Left forelimb (tissue), 1 donor: ENCODE data around the gene AGAP6.
"Not testable (repeated sequence)": the region's sequence is repeated elsewhere in the genome, so short reads cannot be mapped to it uniquely, and the experiment has no call there.

Experiments
- DNase-seq: peaks from one replicate; pipeline ENCODE4 v3.0.0-alpha.2; 2018; ENCODE audit warnings: low spot score

The AGAP6 gene

DNA sequence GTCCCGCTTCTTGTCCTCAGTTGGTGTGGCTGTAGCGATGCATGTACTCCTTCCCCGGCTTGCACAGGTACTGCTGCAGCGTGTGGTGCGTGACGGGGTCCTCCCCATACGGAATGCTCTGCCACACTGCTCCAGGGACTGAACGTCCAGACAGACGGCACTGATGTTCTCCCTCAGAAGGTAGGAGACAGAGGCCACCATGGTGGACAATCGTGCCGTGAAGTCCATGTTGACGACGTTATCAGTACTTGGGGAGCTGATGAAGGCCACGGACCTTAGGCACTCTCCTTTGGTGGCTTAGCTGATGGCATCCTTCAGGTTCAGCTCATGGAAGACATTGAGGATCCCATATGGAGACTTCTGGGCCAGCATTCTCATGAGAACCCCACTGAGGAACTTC is 37.4 kb downstream of the AGAP6 start:
- no peak for DNase-seq

DNA sequence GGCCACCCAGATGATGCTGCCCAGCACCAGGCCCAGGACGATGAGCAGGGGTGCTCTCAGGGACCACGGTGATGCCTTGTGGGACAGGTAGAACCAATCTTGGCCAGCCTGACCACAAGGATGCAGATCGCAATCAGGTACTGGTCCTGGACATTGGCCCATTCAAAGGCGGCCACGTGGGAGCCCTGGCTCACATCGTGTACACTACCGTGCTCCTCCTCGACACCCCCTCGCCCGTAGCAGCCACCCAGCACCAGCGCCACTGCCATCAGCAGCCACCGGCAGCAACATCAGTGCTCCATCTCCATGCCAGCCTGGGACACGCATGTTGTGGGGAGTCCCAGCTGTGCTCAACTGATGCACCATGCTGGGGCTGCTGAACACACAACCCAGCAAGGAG is 39.0 kb downstream of the AGAP6 start:
- DNase-seq, result no peak

DNA sequence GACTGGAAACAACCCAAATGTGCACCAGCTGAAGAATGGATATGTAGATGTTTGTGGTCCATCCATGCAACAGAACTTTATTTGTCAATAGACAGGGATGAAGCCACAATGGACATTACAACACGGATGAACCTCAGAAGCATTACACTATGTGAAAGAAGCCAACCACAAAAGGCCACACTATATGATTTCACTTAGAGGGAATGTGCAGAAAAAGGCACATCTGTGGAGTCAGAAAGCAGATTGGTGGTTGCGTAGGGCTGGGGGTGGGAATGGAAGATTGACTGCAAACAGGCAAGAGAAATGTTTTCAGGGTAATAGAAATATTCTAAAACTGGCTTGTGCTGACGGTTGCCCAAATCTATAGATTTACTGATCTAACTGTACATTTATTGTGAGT is 45.3 kb downstream of the AGAP6 start:
- DNase-seq, result no peak

DNA sequence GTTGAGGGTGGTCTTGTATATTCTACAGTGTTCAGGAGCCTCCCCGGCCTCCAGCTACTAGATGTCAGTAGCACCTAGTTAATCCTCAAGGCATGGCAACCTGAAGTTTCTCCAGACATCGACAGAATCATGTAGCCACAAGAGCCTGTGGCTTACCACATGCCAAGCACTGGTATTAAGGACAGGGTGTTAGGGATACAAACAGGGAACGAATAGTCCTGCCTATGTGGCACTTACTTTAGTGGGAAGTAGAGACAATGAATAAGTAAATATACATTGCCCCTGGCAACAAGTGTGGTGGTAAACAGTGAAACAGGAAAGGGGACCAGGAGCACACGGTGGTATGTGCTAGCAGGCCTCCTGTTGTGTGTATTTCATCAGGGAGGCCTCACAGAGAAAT is 47.1 kb downstream of the AGAP6 start:
- not testable (repeated sequence) for DNase-seq

DNA sequence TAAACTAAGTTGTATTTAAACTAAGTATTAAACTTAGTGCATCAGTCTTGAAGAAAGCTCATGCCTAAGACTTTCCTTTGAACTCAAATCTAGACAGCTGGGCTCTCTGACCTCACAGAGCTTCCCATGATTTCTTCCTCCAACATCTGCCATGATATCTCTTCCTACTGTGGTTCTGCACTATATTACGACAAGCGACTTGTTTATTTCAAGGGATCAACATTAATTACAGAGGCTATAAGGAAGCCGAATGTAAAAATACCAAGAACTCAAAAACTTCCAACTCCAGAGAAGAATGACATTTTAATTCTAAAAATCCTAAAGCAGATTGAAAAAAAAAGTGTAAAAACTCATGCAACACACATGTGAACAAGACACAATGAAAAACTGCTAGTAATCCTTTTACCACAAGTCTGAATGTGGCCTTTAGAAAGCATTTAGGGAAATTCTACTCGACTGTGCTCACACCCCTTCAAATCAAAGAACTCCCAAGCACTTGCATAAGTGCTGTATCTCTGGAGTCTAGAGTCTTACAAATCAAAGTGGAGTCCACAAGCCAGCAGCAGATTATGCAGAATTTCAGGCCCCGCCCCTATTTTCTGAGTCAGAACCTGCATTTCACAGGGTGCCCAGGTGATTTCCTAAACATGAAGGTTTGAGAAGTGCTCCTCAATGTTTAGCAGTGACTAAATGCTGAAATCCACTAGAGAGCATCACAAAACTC is 56.9 kb downstream of the AGAP6 start:
- DNase-seq, result no peak

DNA sequence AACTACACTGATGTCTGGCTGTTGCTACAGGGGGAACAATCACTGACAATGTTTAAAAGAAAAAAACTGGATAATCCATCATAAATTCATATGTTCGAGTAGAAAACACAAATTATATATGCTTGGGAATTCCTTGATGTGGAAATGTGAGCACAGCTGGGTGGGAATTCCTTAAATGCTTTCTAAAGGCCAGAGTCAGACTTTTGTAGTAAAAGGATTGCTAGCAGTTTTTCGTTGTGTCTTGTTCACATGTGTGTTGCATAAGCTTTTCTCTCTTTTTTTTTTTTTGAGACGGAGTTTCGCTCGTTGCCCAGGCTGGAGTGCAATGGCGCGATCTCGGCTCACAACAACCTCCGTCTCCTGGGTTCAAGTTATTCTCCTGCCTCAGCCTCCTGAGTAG is 58.3 kb downstream of the AGAP6 start:
- not testable (repeated sequence) for DNase-seq

DNA sequence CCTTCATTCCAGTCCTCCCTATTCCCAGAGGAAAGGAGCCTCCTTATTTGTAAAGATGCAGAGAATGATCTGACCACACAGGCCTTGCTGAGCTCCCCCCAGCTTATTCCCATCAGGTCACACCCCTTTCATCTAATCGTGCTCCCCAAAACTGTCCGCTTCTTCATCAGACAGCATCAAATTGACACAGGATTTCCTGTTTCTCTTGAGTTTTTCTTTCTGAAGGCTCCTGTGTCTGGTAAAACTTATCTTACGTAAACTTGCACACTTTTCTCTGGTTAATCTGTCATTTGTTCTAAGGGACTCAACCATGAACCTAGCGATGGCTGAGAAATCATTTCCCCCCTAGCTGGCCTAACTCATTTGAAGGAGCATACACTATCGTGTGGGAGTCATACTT is 59.4 kb downstream of the AGAP6 start:
- DNase-seq, result not testable (repeated sequence)

DNA sequence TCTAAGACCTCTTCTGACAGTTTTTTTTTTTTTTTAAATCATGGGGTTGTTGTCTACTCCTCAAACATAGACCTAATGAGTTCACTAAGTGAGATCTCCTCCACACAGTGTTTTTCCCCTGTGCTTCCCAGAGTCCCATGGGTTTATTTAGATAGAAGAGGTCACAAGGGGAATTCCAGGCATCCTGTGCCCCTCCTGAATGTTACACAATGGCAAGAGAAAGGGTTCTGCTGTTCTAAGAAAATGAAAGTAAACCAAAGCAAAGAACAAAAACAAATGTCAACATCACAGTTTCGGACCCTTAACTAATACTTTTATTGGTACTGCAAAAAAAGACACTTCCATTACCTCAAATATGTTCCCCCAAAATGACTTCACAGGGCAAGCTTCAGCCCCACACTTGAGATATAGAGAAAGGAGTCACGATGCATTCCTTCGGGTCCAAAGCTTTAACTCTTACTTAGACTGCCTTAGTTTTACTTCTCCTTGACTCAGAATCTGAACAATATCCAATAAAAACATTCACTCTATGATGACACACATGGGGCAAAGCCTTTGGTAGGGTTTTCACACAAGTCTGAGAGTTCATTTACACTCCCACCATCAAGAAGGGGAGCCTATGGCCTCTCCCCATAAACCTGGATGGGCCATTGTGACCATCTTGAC is 63.9 kb downstream of the AGAP6 start:
- DNase-seq, result not testable (repeated sequence)

DNA sequence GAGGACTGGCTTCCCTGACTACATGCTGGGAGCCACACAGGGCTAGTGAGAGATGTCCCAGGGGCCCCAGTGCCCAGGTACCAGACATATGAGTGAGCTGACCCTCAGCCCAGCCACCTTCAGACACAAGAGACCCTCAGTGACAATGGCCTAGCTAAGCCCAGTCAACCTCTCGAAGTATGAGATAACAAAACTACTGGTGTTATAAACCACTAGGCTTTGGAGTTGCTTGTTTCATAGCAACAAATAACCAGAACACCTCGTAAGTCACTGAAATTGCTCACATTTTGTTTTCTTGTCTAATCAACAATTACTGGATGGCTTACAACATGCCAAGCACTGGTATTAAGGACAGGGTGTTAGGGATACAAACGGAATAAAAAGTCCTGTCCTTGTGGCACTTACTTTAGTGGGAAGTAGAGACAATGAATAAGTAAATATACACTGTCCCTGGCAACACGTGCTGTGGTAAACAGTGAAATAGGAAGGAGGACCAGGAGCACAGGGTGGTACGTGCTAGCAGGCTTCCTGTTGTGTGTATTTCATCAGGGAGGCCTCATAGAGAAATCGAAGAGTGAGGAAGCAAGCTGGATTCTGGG is 64.7 kb downstream of the AGAP6 start:
- not testable (repeated sequence) for DNase-seq

DNA sequence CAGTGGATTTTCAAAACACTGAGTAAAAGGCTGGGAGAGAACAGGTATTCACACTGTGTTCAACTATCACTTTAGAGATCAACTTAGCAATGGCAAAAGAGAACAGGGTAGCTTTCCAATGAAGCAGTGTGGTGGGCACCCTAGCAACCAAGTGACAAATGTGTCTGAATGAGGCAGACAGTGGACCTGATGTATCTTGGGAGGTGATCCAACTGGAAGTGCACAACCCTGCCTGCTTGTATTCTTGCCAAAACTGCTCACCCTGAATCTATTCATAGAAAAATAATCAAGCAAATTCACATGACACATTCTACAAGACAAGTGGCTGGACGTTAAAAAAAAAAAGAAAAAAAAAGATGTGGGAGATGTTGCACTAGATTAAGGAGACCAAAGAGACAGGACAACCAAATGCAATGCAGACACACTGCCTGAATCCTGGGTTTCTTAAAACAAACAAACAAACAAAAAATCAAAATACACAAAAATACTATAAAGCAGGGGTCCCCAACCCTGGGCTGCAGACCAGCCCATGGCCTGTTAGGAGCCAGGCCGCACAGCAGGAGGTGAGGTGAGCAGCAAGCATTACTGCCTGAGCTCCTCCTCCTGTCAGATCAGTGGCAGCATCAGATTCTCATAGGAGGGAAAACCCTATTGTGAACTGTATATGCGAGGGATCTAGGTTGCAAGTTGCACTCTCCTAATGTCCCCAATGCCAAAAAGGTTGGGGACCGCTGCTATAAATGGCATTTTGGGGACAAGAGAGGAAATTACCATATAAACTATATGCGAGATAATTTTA is 67.5 kb downstream of the AGAP6 start:
- not testable (repeated sequence) for DNase-seq

DNA sequence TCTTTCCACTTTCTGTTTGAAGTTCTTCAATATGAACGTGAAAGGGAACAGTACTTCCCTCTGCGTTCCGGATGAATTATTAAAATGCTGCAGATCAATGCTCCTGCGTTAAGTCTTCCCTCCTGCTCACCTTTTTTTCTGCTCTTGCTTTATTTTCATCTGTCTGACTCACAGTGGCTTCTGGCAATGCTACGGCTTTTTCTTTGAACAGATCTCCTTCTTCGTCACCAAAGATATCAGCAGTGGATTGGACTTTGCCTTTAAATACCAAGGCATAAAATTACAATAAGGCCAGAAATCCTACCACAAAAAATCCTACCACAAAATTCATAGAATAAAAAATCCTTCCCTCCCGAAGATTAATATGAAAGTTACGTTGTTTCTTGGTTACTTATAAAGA is 68.4 kb downstream of the AGAP6 start:
- not testable (repeated sequence) for DNase-seq

DNA sequence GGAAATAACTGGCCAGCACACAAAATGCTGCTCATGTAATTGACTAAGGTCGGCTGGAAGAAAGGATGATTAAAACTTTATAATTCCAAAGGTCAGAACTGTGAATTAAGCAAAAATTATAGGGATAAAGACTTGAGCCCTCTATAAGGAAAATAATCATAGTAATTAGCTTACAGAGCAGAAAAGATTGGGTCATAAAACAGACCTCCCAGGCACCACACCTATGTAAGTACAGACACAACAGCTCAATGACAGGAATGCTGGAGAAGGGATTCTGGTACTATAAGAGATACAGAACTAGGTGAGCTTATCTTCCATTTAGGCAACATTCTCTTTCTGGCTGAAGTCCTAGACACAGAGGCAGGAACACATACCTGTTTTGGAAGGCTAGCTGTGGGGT is 70.5 kb downstream of the AGAP6 start:
- not testable (repeated sequence) for DNase-seq

DNA sequence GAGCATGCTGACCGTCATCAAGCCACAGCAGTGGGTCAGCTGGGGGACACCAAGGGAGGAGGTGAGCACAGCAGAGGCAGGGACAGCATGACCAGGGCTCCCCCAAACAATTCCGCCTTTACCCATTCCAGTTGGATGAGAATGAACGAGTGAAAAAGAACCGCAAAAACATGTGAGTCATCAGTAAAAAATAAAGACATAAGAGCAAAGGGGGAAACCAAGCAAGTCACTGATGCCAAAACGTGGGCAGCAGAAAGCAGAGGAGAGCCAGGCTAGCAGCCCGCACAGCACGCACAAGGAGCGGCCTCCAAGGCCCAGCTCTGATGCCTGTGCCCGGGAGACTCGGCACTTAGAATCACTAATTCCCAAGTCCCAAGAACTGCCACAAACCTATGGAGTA is 71.7 kb downstream of the AGAP6 start:
- not testable (repeated sequence) for DNase-seq
